Measurements from ENCODE around the gene DIMT1. TPM values are rescaled to one million over a fixed set of nuclear protein-coding genes. Genes with fewer than 3 reads are reported as not detected.

The DIMT1 gene
- total RNA-seq, 1 experiment from 2014 or later: 20.8 TPM

DNA sequence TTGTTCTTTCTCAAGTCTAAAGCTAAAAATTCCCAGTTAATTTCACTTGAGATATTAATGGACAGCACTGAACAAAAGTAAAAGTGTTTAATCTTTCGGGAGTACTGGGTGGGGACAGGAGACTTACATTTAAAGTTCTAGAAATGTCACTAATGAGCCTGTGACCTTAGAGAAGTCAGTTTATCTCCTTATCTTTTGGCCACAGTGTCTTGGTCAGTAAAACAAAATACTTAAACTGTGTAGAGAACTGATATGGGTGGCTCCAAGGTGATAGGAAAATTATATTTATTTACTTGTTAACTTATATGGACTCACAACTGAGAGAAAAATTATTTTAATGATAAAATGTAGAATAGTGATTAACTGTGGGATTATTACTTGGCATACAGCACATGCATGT lies 17.7 kb upstream of the DIMT1 start:
- ChIA-PET CTCF (no interaction called here), POLR2A (ENCODE audit: unreplicated experiment) (no interaction called here)
- H3F3A ChIP-seq (ENCODE audit: insufficient read depth, low read depth): no peaks in the 10 kb centered on the region
- H2AFZ ChIP-seq: no peak overlapping the region
- H3K4me2 ChIP-seq: no peak overlapping the region
- intact Hi-C loops (cut with micrococcal nuclease; ENCODE audit: unreplicated experiment): no loop called here
- no peaks in the 10 kb centered on the region for H3K9me2 ChIP-seq (ENCODE audit: insufficient read depth)
- H3K79me2 ChIP-seq (ENCODE audit: low read depth): peaks cover 89% of the 10 kb centered on the region
- H4K20me1 ChIP-seq (ENCODE audit: insufficient read depth): peaks cover 46% of the 10 kb centered on the region
- H3K4me1 ChIP-seq (replicated peaks; ENCODE audit: insufficient read depth): no peaks in the 10 kb centered on the region
- H3K4me3 ChIP-seq: no peak overlapping the region
- H3K27ac ChIP-seq: no peak overlapping the region
- no peaks in the 10 kb centered on the region for H3K9me3 ChIP-seq (ENCODE audit: insufficient read depth, low read depth)
- no peak for TF ChIP-seq EZH2 (IDR thresholded peaks at IDR 0.05; ENCODE audit: low read depth)
- TF ChIP-seq, protein P1, sequence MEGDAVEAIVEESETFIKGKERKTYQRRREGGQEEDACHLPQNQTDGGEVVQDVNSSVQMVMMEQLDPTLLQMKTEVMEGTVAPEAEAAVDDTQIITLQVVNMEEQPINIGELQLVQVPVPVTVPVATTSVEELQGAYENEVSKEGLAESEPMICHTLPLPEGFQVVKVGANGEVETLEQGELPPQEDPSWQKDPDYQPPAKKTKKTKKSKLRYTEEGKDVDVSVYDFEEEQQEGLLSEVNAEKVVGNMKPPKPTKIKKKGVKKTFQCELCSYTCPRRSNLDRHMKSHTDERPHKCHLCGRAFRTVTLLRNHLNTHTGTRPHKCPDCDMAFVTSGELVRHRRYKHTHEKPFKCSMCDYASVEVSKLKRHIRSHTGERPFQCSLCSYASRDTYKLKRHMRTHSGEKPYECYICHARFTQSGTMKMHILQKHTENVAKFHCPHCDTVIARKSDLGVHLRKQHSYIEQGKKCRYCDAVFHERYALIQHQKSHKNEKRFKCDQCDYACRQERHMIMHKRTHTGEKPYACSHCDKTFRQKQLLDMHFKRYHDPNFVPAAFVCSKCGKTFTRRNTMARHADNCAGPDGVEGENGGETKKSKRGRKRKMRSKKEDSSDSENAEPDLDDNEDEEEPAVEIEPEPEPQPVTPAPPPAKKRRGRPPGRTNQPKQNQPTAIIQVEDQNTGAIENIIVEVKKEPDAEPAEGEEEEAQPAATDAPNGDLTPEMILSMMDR (conservative IDR thresholded peaks at IDR 0.05): no peak
- H3K27me3 ChIP-seq (ENCODE audit: insufficient read depth, low read depth): no peaks in the 10 kb centered on the region
- 0 out of 2 replicates have a peak, but pooled peaks cover 4% of the 10 kb centered on the region for H3K36me3 ChIP-seq (ENCODE audit: low read depth)
- no peak for DNase-seq
- no TSS peak for BruUV-seq (replicated peaks)

DNA sequence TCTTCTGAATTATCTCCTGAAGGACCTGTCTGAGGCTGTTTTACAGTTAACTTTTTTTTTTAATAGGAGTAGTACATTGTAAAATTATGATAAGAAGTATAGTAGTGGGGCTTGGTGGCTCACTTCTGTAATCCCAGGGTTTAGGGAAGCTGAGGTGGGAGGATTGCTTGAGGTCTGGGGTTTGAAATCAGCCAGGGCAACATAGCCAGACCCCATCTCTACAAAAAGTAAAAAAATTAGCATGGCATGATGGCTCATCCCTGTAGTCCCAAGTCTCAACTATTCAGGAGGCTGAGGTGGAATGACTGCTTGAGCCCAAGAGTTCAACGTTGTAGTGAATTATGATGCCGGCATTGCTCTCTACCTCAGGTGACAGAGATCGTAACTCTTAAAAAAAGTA lies 15.9 kb upstream of the DIMT1 start:
- H3K36me3 ChIP-seq (ENCODE audit: low read depth): 0 out of 2 replicates have a peak, but pooled peaks cover 4% of the 10 kb centered on the region
- no peak for DNase-seq
- no peak overlapping the region for H3K4me3 ChIP-seq
- H3K27me3 ChIP-seq (ENCODE audit: insufficient read depth, low read depth): no peaks in the 10 kb centered on the region
- CTCF ChIA-PET: no interaction called here
- H3F3A ChIP-seq (ENCODE audit: insufficient read depth, low read depth): no peaks in the 10 kb centered on the region
- no peaks in the 10 kb centered on the region; the same call in 1 of the 2 replicates for H3K4me1 ChIP-seq (replicated peaks; ENCODE audit: insufficient read depth)
- POLR2A ChIA-PET (ENCODE audit: unreplicated experiment): no interaction called here
- no peak for TF ChIP-seq EZH2 (IDR thresholded peaks at IDR 0.05; ENCODE audit: low read depth)
- TF ChIP-seq, protein P1 (conservative IDR thresholded peaks at IDR 0.05): no peak
- H3K79me2 ChIP-seq (ENCODE audit: low read depth): peaks cover 89% of the 10 kb centered on the region
- intact Hi-C loops (cut with micrococcal nuclease; ENCODE audit: unreplicated experiment): no loop called here
- no peak overlapping the region for H2AFZ ChIP-seq
- H4K20me1 ChIP-seq (ENCODE audit: insufficient read depth): peaks cover 46% of the 10 kb centered on the region
- H3K27ac ChIP-seq: no peak overlapping the region
- H3K9me2 ChIP-seq (ENCODE audit: insufficient read depth): no peaks in the 10 kb centered on the region
- no TSS peak for BruUV-seq (replicated peaks)
- no peaks in the 10 kb centered on the region for H3K9me3 ChIP-seq (ENCODE audit: insufficient read depth, low read depth)
- no peak overlapping the region for H3K4me2 ChIP-seq

DNA sequence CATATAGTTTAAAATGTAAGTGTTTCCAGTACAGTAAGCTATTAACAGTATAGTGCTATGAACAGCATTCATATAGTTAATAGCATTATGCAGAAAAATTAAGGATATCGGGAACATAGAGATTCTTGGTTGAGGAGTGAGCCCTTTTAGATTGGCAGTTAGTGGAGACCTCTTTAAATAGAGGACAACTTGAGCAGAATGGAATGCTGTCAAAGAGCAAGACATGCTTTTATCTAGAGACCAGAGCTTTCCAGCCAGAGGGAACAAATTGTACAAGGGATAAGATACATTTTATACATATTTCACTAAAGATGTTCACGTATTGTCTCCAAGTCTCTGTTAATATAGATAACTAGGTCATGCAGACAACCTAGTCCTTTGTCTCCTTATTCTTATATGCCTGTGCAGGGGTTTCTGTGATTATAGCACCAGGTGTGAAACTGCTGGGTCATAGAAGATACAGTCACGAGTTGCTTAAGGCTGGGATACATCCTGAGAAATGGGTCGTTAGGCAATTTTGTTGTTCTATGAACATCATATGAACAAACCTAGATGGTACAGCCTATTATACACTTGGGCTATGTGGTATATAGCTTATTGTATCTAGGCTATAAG lies 14.9 kb upstream of the DIMT1 start:
- POLR2A ChIA-PET (ENCODE audit: unreplicated experiment): no interaction called here
- H3K27ac ChIP-seq: no peak overlapping the region
- 0 out of 2 replicates have a peak, but pooled peaks cover 4% of the 10 kb centered on the region for H3K36me3 ChIP-seq (ENCODE audit: low read depth)
- H3F3A ChIP-seq (ENCODE audit: insufficient read depth, low read depth): no peaks in the 10 kb centered on the region
- H3K9me2 ChIP-seq (ENCODE audit: insufficient read depth): no peaks in the 10 kb centered on the region
- no peaks in the 10 kb centered on the region for H3K27me3 ChIP-seq (ENCODE audit: insufficient read depth, low read depth)
- no peak for DNase-seq
- TF ChIP-seq EZH2 (IDR thresholded peaks at IDR 0.05; ENCODE audit: low read depth): no peak
- TF ChIP-seq, protein P1 (conservative IDR thresholded peaks at IDR 0.05): no peak
- H3K79me2 ChIP-seq (ENCODE audit: low read depth): peaks cover 99% of the 10 kb centered on the region
- BruUV-seq (replicated peaks): no TSS peak
- CTCF ChIA-PET: no interaction called here
- H3K4me1 ChIP-seq (replicated peaks; ENCODE audit: insufficient read depth): peaks cover 9% of the 10 kb centered on the region
- no peak overlapping the region for H3K4me3 ChIP-seq
- H4K20me1 ChIP-seq (ENCODE audit: insufficient read depth): peaks cover 41% of the 10 kb centered on the region
- intact Hi-C loops (cut with micrococcal nuclease; ENCODE audit: unreplicated experiment): no loop called here
- no peak overlapping the region for H3K4me2 ChIP-seq
- no peak overlapping the region for H2AFZ ChIP-seq
- no peaks in the 10 kb centered on the region for H3K9me3 ChIP-seq (ENCODE audit: insufficient read depth, low read depth)
